SK-N-SH (cell line): Measurements from ENCODE around the gene HCST.
A peak's percentile ranks its signal among the peaks of the same experiment; 100 is the strongest.

Experiments used
- CTCF ChIP-seq: fragments of 200-600 bp; sonication (generic); IDR thresholded peaks from 2 replicates; pipeline ENCODE4 v1.6.1; 2017; ENCODE audit warnings: antibody characterized with exemption, mild to moderate bottlenecking, moderate library complexity
- EP300 ChIP-seq, 2 experiments: IDR thresholded peaks; 2 replicates each; pipeline versions ENCODE4 v1.4.0 to v1.6.1; 2012; ENCODE audit warnings: borderline replicate concordance in 1 of 2, low read depth in 1 of 2, low read length in 1 of 2
- EZH2phosphoT487 ChIP-seq: fragments of 200-600 bp; sonication (generic); IDR thresholded peaks from 2 replicates; pipeline ENCODE4 v1.6.1; 2017; ENCODE audit warnings: low read depth, mixed run types, mild to moderate bottlenecking, antibody characterized with exemption, moderate library complexity, borderline replicate concordance
- GABPA ChIP-seq: IDR thresholded peaks from 2 replicates; pipeline ENCODE4 v1.4.0; 2012; ENCODE audit warnings: low read depth, mild to moderate bottlenecking
- REST ChIP-seq: IDR thresholded peaks from 2 replicates; pipeline ENCODE4 v1.6.1; 2012; ENCODE audit warnings: mild to moderate bottlenecking, low read depth, low read length, moderate library complexity
- RFX5 ChIP-seq: IDR thresholded peaks from 2 replicates; pipeline ENCODE4 v1.6.1; 2012; ENCODE audit warnings: mild to moderate bottlenecking, improper control_type of control experiment, low read length
- TAF1 ChIP-seq: IDR thresholded peaks from 2 replicates; pipeline ENCODE4 v1.6.1; 2012; ENCODE audit warnings: low read depth, mild to moderate bottlenecking, low read length, moderate library complexity, borderline replicate concordance
- TF ChIP-seq, protein P1 (sequence below): IDR thresholded peaks from 2 replicates; pipeline ENCODE4 v1.4.0; 2012; ENCODE audit warnings: low read depth

DNA sequence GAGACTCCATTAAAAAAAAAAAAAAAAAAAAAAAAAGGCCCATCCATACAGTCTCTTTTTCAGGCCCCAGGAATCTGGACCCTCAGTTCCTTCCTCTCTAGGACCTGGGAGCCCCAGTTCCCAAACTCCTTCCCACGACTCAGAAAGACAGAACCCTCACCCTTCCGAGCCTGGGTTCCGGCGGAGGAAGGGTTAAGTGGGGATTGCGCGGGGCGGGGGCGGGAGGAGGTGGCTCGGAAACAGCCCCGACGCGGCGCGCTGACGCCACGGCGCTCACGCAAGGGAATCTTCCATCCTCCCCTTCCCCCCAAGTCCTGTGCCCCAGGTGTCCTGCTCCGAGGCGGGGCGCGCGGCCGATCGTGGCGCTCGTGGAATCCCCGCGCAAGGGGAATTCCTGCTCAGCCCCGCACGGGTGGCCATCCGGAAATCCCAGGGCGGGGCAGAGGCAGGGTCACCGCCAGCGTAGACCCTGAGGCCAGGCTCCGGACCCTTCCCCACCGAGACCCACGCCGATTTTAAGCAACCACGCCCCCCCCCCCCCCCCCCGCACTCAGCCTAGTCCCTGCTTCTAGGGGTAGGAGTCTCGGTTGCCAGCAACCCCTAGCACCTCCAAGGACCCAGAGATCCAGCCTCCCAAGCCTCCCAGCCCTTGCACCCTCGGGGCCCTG, 2.6 kb upstream of the HCST start:
- TF ChIP-seq, protein P1, sequence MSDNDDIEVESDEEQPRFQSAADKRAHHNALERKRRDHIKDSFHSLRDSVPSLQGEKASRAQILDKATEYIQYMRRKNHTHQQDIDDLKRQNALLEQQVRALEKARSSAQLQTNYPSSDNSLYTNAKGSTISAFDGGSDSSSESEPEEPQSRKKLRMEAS, result peak; percentile 14; the same call in 1 of the 2 replicates
- TF ChIP-seq RFX5 (no peak), TAF1 (no peak), CTCF (no peak), EZH2phosphoT487 (no peak), GABPA (no peak; the same call in 1 of the 2 replicates), REST (no peak), EP300 (IDR thresholded peaks at IDR 0.05; ENCODE audit: borderline replicate concordance in 1 of 2, low read depth in 1 of 2, low read length in 1 of 2) (no peak)
